Measurements from ENCODE around the gene LRCOL1. TPM values are rescaled to one million over a fixed set of nuclear protein-coding genes. Genes with fewer than 3 reads are reported as not detected.

The LRCOL1 gene
- total and polyA plus RNA-seq, 2 experiments from 2014 or later = 1.7 TPM; not detected in 1

DNA sequence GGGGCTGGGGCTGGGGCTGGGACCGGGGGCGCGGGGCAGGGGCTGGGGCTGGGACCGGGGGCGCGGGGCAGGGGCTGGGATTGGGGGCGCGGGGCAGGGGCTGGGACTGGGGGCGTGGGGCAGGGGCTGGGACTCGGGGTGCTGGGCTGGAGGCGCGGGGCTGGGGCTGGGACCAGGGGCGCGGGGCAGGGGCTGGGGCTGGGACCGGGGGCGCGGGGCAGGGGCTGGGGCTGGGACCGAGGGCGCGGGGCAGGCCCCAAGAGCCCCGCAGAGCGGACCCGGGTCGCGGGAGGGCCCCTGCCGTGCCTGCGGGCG lies 8.6 kb upstream of the LRCOL1 start:
- no peak for ATAC-seq
- peaks cover 54% of the 10 kb centered on the region for H3K27me3 Mint-ChIP-seq (ENCODE audit: insufficient read depth, low read depth, poor library complexity)
- TF ChIP-seq, protein P1, sequence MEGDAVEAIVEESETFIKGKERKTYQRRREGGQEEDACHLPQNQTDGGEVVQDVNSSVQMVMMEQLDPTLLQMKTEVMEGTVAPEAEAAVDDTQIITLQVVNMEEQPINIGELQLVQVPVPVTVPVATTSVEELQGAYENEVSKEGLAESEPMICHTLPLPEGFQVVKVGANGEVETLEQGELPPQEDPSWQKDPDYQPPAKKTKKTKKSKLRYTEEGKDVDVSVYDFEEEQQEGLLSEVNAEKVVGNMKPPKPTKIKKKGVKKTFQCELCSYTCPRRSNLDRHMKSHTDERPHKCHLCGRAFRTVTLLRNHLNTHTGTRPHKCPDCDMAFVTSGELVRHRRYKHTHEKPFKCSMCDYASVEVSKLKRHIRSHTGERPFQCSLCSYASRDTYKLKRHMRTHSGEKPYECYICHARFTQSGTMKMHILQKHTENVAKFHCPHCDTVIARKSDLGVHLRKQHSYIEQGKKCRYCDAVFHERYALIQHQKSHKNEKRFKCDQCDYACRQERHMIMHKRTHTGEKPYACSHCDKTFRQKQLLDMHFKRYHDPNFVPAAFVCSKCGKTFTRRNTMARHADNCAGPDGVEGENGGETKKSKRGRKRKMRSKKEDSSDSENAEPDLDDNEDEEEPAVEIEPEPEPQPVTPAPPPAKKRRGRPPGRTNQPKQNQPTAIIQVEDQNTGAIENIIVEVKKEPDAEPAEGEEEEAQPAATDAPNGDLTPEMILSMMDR (conservative IDR thresholded peaks at IDR 0.05; ENCODE audit: low read depth in 2 of 2) = no peak
- no peak for TF ChIP-seq ZNF462 (CRISPR knock-in tag; IDR thresholded peaks at IDR 0.05)
- no peak for TF ChIP-seq NANOG (IDR thresholded peaks at IDR 0.05; ENCODE audit: borderline replicate concordance)
- no peak for TF ChIP-seq POLR2AphosphoS5 (IDR thresholded peaks at IDR 0.05; ENCODE audit: low read depth)
- TF ChIP-seq EZH2phosphoT487 (IDR thresholded peaks at IDR 0.05; ENCODE audit: unreplicated experiment) = no peak
- no peak for TF ChIP-seq ZNF331 (CRISPR knock-in tag; IDR thresholded peaks at IDR 0.05; ENCODE audit: low read depth)
- TF ChIP-seq EZH2 (IDR thresholded peaks at IDR 0.05; ENCODE audit: low read depth, unreplicated experiment) = no peak
- no peak for TF ChIP-seq STAT1 (IDR thresholded peaks at IDR 0.05; ENCODE audit: unreplicated experiment)
- no peak for TF ChIP-seq ZNF114 (CRISPR knock-in tag; IDR thresholded peaks at IDR 0.05)

More for the DNA sequence above, 8.6 kb upstream of the LRCOL1 start:
- no peak overlapping the region for H3K27ac Mint-ChIP-seq
- Histone ChIP-seq H3K4me1 (ENCODE audit: insufficient read depth) (peaks cover 6% of the 10 kb centered on the region; the same call in 1 of the 2 replicates), H4K20me1 (replicated peaks; ENCODE audit: insufficient read depth) (0 out of 2 replicates have a peak, but pooled peaks cover 6% of the 10 kb centered on the region), H3K4me3 (peak overlapping the region; percentile 44), H2AFZ (no peak overlapping the region), H3K9me2 (ENCODE audit: insufficient read depth) (no peaks in the 10 kb centered on the region), H3K27me3 (ENCODE audit: insufficient read depth) (peaks cover 58% of the 10 kb centered on the region), H3K36me3 (ENCODE audit: insufficient read depth) (no peaks in the 10 kb centered on the region), H3K4me2 (peak overlapping the region; percentile 68), H3F3A (replicated peaks; ENCODE audit: low read depth) (0 out of 2 replicates have a peak, but pooled peaks cover 3% of the 10 kb centered on the region), H3K27ac (ENCODE audit: low read depth) (no peak overlapping the region), H3K79me2 (replicated peaks; ENCODE audit: insufficient read depth) (no peaks in the 10 kb centered on the region)
- peaks cover 14% of the 10 kb centered on the region for H3K4me1 Mint-ChIP-seq
- H3K4me3 Mint-ChIP-seq = no peak overlapping the region
- peaks cover 30% of the 10 kb centered on the region for H3K9me3 Mint-ChIP-seq
- DNase-seq (ENCODE audit: low spot score) = no peak
- H3K36me3 Mint-ChIP-seq (ENCODE audit: low read depth) = peaks cover 17% of the 10 kb centered on the region
